Right atrium auricular region (tissue), 2 donors: Measurements from ENCODE around the gene HID1. TPM values are rescaled to one million over a fixed set of nuclear protein-coding genes. Genes with fewer than 3 reads are reported as not detected.
"Not testable (repeated sequence)": the region's sequence is repeated elsewhere in the genome, so short reads cannot be mapped to it uniquely, and the experiment has no call there.

Source experiments
- DNase-seq: peaks from one replicate; pipeline ENCODE4 v3.0.0-alpha.2; 2019; ENCODE audit warnings: low spot score
- H3K27ac ChIP-seq, 2 donors: fragments of 200-600 bp; sonication (generic); 1 replicate in 1 of 2; 2 replicates in 1 of 2; pipeline ENCODE4 v1.5.1; 2016 to 2019
- H3K27me3 ChIP-seq, 2 donors: fragments of 200-600 bp; sonication (generic); one replicate each; pipeline versions ENCODE4 v1.5.1 to v1.6.0; 2017 to 2019
- H3K36me3 ChIP-seq: fragments of 200-600 bp; sonication (generic); one replicate; pipeline ENCODE4 v1.5.1; 2016
- H3K4me1 ChIP-seq, 2 donors: fragments of 200-600 bp; sonication (generic); one replicate each; pipeline versions ENCODE4 v1.5.1 to v1.6.0; 2017 to 2019
- H3K4me3 ChIP-seq, 2 donors: fragments of 200-600 bp; sonication (generic); 1 replicate in 1 of 2; 2 replicates in 1 of 2; pipeline ENCODE4 v1.5.1; 2017 to 2019; ENCODE audit warnings: mild to moderate bottlenecking in 1 of 2, moderate library complexity in 1 of 2
- H3K9me3 ChIP-seq, 2 donors: fragments of 200-600 bp; sonication (generic); one replicate each; pipeline ENCODE4 v1.5.1; 2019
- CTCF ChIP-seq, 2 donors: fragments of 200-600 bp; sonication (generic); IDR thresholded peaks; one replicate each; pipeline ENCODE4 v1.5.1; 2019; ENCODE audit warnings: antibody characterized with exemption in 2 of 2
- total RNA-seq, 2 donors: library from RNA; depleted of rRNA; stranded (reverse); fragments of >200 nt; gene quantifications; one replicate each; pipeline ENCODE4 v1.1.0, GENCODE V29; 2016

The HID1 gene
- total RNA-seq, 2 donors from 2014 or later, result 10.6 to 11.7 TPM

DNA sequence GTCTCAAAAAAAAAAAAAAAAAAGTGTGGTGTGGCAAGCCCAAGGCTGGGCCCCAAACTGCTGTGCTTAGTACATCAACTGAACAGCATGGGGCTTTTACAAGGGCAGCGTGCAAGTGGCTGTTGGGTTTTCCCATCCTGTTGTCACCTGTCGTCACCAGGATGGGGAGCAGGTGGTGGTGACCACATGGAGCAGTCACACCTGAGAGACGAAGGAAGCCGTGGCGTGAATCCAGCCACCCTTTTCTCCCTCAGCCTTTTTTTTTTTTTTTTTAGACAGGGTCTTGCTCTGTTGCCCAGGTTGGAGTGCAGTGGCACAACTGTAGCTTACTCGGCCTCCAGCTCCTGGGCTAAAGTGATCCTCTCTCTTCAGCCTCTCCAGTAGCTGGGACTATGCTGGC, 35.8 kb upstream of the HID1 start:
- H3K36me3 ChIP-seq, result peaks cover 17% of the 10 kb centered on the region
- H3K9me3 ChIP-seq, result no peaks in the 10 kb centered on the region
- DNase-seq, result no peak
- no peak overlapping the region for H3K27ac ChIP-seq
- H3K4me1 ChIP-seq, result peaks cover 0 to 22% of the 10 kb centered on the region in 2 donors
- no peaks in the 10 kb centered on the region for H3K27me3 ChIP-seq
- TF ChIP-seq CTCF (IDR thresholded peaks at IDR 0.05), result no peak
- H3K4me3 ChIP-seq, result no peak overlapping the region

- no peak for TF ChIP-seq CTCF (IDR thresholded peaks at IDR 0.05)
- Histone ChIP-seq H3K36me3 (peaks cover 34% of the 10 kb centered on the region), H3K27ac (no peak overlapping the region), H3K4me1 (peaks cover 0 to 11% of the 10 kb centered on the region in 2 donors), H3K9me3 (no peaks in the 10 kb centered on the region), H3K27me3 (no peaks in the 10 kb centered on the region), H3K4me3 (no peak overlapping the region)
- no peak for DNase-seq
Measured at GRCh38 chr17:75006653-75007052, 34.1 kb upstream of the HID1 start.

- not testable (repeated sequence) for H3K4me1 ChIP-seq, H3K27me3 ChIP-seq, H3K27ac ChIP-seq, DNase-seq, H3K9me3 ChIP-seq, H3K4me3 ChIP-seq
- peaks cover 40% of the 10 kb centered on the region for H3K36me3 ChIP-seq
Measured at GRCh38 chr17:75006084-75006483, 33.5 kb upstream of the HID1 start.

DNA sequence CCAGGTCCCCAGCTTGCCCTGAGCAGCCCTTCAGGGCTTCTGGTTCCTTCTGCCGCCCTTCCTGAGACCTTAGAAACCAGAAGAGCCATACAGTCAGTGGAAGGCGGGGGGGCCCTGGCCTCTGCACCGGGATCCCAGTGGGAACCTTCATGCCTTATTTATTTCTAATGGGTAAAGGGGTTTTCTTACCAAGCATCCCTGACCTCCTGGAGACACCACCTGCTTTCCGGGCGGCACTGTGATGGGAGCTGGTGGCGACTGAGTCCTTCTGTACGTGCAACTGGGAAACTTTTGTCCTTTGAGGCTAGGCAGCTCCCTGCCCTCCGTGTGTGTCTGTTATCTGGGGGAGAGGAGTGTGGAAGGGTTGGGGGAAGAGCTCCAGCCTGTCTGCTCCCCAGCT, 32.7 kb upstream of the HID1 start:
- H3K9me3 ChIP-seq, result no peaks in the 10 kb centered on the region
- H3K27me3 ChIP-seq, result no peaks in the 10 kb centered on the region
- peaks cover 44% of the 10 kb centered on the region for H3K36me3 ChIP-seq
- H3K4me1 ChIP-seq, result no peaks in the 10 kb centered on the region
- no peak for DNase-seq
- H3K27ac ChIP-seq, result no peak overlapping the region
- TF ChIP-seq CTCF (IDR thresholded peaks at IDR 0.05), result no peak
- no peak overlapping the region for H3K4me3 ChIP-seq

DNA sequence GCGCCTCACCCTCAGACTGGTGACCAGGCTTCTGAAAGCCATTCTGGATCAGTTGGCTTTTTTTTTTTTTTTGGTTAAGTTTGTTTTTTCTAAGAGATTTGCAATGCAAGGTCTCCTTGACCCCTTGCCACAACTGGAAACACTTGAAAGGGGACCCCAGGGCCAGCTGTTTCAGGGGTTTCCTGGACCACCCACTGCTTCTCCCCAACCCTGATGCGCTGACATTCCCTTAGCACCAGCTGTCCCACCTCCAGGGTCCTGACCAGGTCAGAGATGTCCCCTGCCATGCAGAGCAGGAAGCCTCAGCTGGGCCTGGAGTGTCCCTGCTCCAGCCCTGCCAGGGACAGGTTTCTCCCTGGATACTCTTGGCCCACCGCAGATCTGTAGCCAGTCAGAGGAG, 31.8 kb upstream of the HID1 start:
- H3K27me3 ChIP-seq, result no peaks in the 10 kb centered on the region
- no peak overlapping the region for H3K4me3 ChIP-seq
- H3K4me1 ChIP-seq, result peaks cover 0 to 5% of the 10 kb centered on the region in 2 donors
- TF ChIP-seq CTCF (IDR thresholded peaks at IDR 0.05), result no peak
- H3K27ac ChIP-seq, result no peak overlapping the region
- no peak for DNase-seq
- H3K9me3 ChIP-seq, result no peaks in the 10 kb centered on the region
- peaks cover 53% of the 10 kb centered on the region for H3K36me3 ChIP-seq

GRCh38 chr17:75003957-75004355, 31.4 kb upstream of the HID1 start:
- peaks cover 0 to 9% of the 10 kb centered on the region in 2 donors for H3K4me1 ChIP-seq
- no peak for DNase-seq
- no peaks in the 10 kb centered on the region for H3K9me3 ChIP-seq
- peaks cover 54% of the 10 kb centered on the region for H3K36me3 ChIP-seq
- no peak overlapping the region for H3K4me3 ChIP-seq
- H3K27ac ChIP-seq, result no peak overlapping the region
- no peak for TF ChIP-seq CTCF (IDR thresholded peaks at IDR 0.05)
- no peaks in the 10 kb centered on the region for H3K27me3 ChIP-seq
